ENCODE data around the gene TJAP1.

Gene TJAP1

GRCh38 chr6:43477235-43478007 is at the start of gene TJAP1:
Gene TJAP1 (plus strand): TSS chr6:43477570. CDS start chr6:43499002, 21,432 bp downstream.
- DNase-seq (ENCODE audit: low spot score) = peak; percentile 96

- no peak for DNase-seq (ENCODE audit: low spot score)
These were observed 49.2 kb upstream of the TJAP1 start for GRCh38 chr6:43428112-43428570.

GRCh38 chr6:43428874-43429273 is 48.5 kb upstream of the TJAP1 start:
- no peak for DNase-seq (ENCODE audit: low spot score)

- DNase-seq (ENCODE audit: low spot score) = no peak
These were observed 45.1 kb upstream of the TJAP1 start for GRCh38 chr6:43432009-43432945.

GRCh38 chr6:43433148-43433547 is 44.2 kb upstream of the TJAP1 start:
- DNase-seq (ENCODE audit: low spot score) = no peak

- no peak for DNase-seq (ENCODE audit: low spot score)
These were observed 43.1 kb upstream of the TJAP1 start for GRCh38 chr6:43434001-43434840.

GRCh38 chr6:43434943-43435342 is 42.4 kb upstream of the TJAP1 start:
- DNase-seq (ENCODE audit: low spot score) = no peak

GRCh38 chr6:43435682-43436437 is 41.5 kb upstream of the TJAP1 start:
- DNase-seq (ENCODE audit: low spot score) = no peak

GRCh38 chr6:43436577-43437282 is 40.6 kb upstream of the TJAP1 start:
- no peak for DNase-seq (ENCODE audit: low spot score)

GRCh38 chr6:43437700-43438099 is 39.7 kb upstream of the TJAP1 start:
- DNase-seq (ENCODE audit: low spot score) = no peak

- DNase-seq (ENCODE audit: low spot score) = no peak
These were observed 34.4 kb upstream of the TJAP1 start for GRCh38 chr6:43442935-43443334.

GRCh38 chr6:43444036-43444435 is 33.3 kb upstream of the TJAP1 start:
- DNase-seq (ENCODE audit: low spot score) = no peak

- no peak for DNase-seq (ENCODE audit: low spot score)
These were observed 32.8 kb upstream of the TJAP1 start for GRCh38 chr6:43444582-43444981.

- DNase-seq (ENCODE audit: low spot score) = no peak
These were observed 31.8 kb upstream of the TJAP1 start for GRCh38 chr6:43445576-43445975.

GRCh38 chr6:43447604-43448003 is 29.8 kb upstream of the TJAP1 start:
- DNase-seq (ENCODE audit: low spot score) = no peak

- DNase-seq (ENCODE audit: low spot score) = no peak
These were observed 28.5 kb upstream of the TJAP1 start for GRCh38 chr6:43448916-43449315.

GRCh38 chr6:43450699-43451131 is 26.7 kb upstream of the TJAP1 start:
- no peak for DNase-seq (ENCODE audit: low spot score)

GRCh38 chr6:43451348-43451747 is 26.0 kb upstream of the TJAP1 start:
- DNase-seq (ENCODE audit: low spot score) = no peak

GRCh38 chr6:43451939-43452338 is 25.4 kb upstream of the TJAP1 start:
- no peak for DNase-seq (ENCODE audit: low spot score)

GRCh38 chr6:43452896-43453295 is 24.5 kb upstream of the TJAP1 start:
- no peak for DNase-seq (ENCODE audit: low spot score)

- DNase-seq (ENCODE audit: low spot score) = no peak
These were observed 23.5 kb upstream of the TJAP1 start for GRCh38 chr6:43453831-43454230.

Measured in ecto neural progenitor cell (in vitro differentiated cells).